Loucy (cell line): ENCODE data around the gene ZNF326.

Experiments used
- CTCF ChIP-seq: fragments of 200-600 bp; sonication (generic); conservative IDR thresholded peaks from 2 replicates; pipeline ENCODE4 v1.5.1; 2014; ENCODE audit warnings: mild to moderate bottlenecking, antibody characterized with exemption, low read length
- EZH2phosphoT487 ChIP-seq: fragments of 200-600 bp; IDR thresholded peaks from 2 replicates; pipeline ENCODE4 v1.6.1; 2018; ENCODE audit warnings: antibody characterized with exemption, mild to moderate bottlenecking, moderate library complexity, borderline replicate concordance

GRCh38 chr1:89990976-89991831 lies 3.7 kb upstream of the ZNF326 start:
- TF ChIP-seq CTCF (no peak), EZH2phosphoT487 (no peak)
